ENCODE measurements around the gene FSTL5. TPM values are rescaled to one million over a fixed set of nuclear protein-coding genes. Genes with fewer than 3 reads are reported as not detected.

FSTL5 gene
- total and polyA plus RNA-seq, 2 experiments from 2014 or later, result 0.06 to 0.49 TPM

GRCh38 chr4:161926033-161926828 lies 237.6 kb downstream of the FSTL5 start (continued):
- no peak for TF ChIP-seq REST (IDR thresholded peaks at IDR 0.05; ENCODE audit: unreplicated experiment)
- no peak for TF ChIP-seq STAT1 (IDR thresholded peaks at IDR 0.05; ENCODE audit: unreplicated experiment)
- no peak for TF ChIP-seq ETS1 (IDR thresholded peaks at IDR 0.05)
- no peak for TF ChIP-seq CTCF (conservative IDR thresholded peaks at IDR 0.05; ENCODE audit: low read depth in 2 of 2)
- TF ChIP-seq EZH2phosphoT487 (IDR thresholded peaks at IDR 0.05; ENCODE audit: unreplicated experiment), result no peak
- no peak for TF ChIP-seq EZH2 (IDR thresholded peaks at IDR 0.05; ENCODE audit: low read depth, unreplicated experiment)
- TF ChIP-seq CREB1 (CRISPR knock-in tag; IDR thresholded peaks at IDR 0.05; ENCODE audit: low read depth), result no peak

GRCh38 chr4:161920304-161921052 lies 243.3 kb downstream of the FSTL5 start:
- H3K4me2 ChIP-seq, result no peak overlapping the region
- no peaks in the 10 kb centered on the region for H3K27me3 Mint-ChIP-seq (ENCODE audit: insufficient read depth, low read depth, poor library complexity)
- H3K4me1 ChIP-seq (ENCODE audit: insufficient read depth), result no peaks in the 10 kb centered on the region
- no peak overlapping the region for H3K4me3 Mint-ChIP-seq
- H3K9me3 Mint-ChIP-seq, result no peaks in the 10 kb centered on the region
- H3K4me1 Mint-ChIP-seq, result no peaks in the 10 kb centered on the region
- TF ChIP-seq ZNF331 (CRISPR knock-in tag; IDR thresholded peaks at IDR 0.05; ENCODE audit: low read depth), result no peak
- no peak for TF ChIP-seq ZNF114 (CRISPR knock-in tag; IDR thresholded peaks at IDR 0.05)
- no peak for TF ChIP-seq EZH2phosphoT487 (IDR thresholded peaks at IDR 0.05; ENCODE audit: unreplicated experiment)
- no peak for TF ChIP-seq ETS1 (IDR thresholded peaks at IDR 0.05)
- no peak for TF ChIP-seq STAT1 (IDR thresholded peaks at IDR 0.05; ENCODE audit: unreplicated experiment)
- TF ChIP-seq POLR2AphosphoS5 (IDR thresholded peaks at IDR 0.05; ENCODE audit: low read depth), result no peak
- TF ChIP-seq NANOG (IDR thresholded peaks at IDR 0.05; ENCODE audit: borderline replicate concordance), result no peak
- TF ChIP-seq EZH2 (IDR thresholded peaks at IDR 0.05; ENCODE audit: low read depth, unreplicated experiment), result no peak
- no peaks in the 10 kb centered on the region for H3F3A ChIP-seq (replicated peaks; ENCODE audit: low read depth)
- no peaks in the 10 kb centered on the region for H3K9me2 ChIP-seq (ENCODE audit: insufficient read depth)
- no peaks in the 10 kb centered on the region for H3K27me3 ChIP-seq (ENCODE audit: insufficient read depth)
- no peak overlapping the region for H3K4me3 ChIP-seq
- H4K20me1 ChIP-seq (replicated peaks; ENCODE audit: insufficient read depth), result no peaks in the 10 kb centered on the region
- H3K36me3 Mint-ChIP-seq (ENCODE audit: low read depth), result no peaks in the 10 kb centered on the region
- no peak overlapping the region for H3K27ac Mint-ChIP-seq
- ATAC-seq (no peak), DNase-seq (ENCODE audit: low spot score) (no peak)
- H3K27ac ChIP-seq (ENCODE audit: low read depth), result no peak overlapping the region
- no peaks in the 10 kb centered on the region for H3K36me3 ChIP-seq (ENCODE audit: insufficient read depth)
- no peak overlapping the region; the same call in 1 of the 2 replicates for H2AFZ ChIP-seq
- H3K79me2 ChIP-seq (replicated peaks; ENCODE audit: insufficient read depth), result no peaks in the 10 kb centered on the region
